Activated T-cell treated with anti-CD3 and anti-CD28 coated beads for 4 hours (primary cell): ENCODE measurements around the gene APOA1.

ENCODE experiments used
- DNase-seq: peaks from one replicate; pipeline ENCODE4 v3.0.0-alpha.2; 2020

APOA1 gene

DNA sequence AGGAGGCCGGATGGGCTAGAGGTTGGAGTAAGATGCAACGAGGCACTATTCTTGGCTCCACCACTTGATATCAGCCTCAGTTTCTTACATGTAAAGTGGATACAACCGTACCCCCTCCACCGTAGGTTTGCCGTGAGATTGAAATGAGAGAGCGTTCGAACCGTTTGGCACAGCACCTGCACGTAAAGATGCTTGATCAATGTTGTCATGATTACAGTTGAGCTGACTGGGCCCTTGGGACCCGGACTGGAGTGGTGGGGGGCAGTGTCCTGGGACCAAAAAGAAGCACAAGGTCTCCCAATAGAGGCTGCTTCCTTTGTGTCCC is 4.0 kb downstream of the APOA1 start:
- no peak for DNase-seq

DNA sequence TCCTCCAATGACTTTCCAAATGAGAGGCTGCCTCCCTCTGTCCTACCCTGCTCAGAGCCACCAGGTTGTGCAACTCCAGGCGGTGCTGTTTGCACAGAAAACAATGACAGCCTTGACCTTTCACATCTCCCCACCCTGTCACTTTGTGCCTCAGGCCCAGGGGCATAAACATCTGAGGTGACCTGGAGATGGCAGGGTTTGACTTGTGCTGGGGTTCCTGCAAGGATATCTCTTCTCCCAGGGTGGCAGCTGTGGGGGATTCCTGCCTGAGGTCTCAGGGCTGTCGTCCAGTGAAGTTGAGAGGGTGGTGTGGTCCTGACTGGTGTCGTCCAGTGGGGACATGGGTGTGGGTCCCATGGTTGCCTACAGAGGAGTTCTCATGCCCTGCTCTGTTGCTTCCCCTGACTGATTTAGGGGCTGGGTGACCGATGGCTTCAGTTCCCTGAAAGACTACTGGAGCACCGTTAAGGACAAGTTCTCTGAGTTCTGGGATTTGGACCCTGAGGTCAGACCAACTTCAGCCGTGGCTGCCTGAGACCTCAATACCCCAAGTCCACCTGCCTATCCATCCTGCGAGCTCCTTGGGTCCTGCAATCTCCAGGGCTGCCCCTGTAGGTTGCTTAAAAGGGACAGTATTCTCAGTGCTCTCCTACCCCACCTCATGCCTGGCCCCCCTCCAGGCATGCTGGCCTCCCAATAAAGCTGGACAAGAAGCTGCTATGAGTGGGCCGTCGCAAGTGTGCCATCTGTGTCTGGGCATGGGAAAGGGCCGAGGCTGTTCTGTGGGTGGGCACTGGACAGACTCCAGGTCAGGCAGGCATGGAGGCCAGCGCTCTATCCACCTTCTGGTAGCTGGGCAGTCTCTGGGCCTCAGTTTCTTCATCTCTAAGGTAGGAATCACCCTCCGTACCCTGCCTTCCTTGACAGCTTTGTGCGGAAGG is 4.8 kb downstream of the APOA1 start:
- DNase-seq, result no peak

DNA sequence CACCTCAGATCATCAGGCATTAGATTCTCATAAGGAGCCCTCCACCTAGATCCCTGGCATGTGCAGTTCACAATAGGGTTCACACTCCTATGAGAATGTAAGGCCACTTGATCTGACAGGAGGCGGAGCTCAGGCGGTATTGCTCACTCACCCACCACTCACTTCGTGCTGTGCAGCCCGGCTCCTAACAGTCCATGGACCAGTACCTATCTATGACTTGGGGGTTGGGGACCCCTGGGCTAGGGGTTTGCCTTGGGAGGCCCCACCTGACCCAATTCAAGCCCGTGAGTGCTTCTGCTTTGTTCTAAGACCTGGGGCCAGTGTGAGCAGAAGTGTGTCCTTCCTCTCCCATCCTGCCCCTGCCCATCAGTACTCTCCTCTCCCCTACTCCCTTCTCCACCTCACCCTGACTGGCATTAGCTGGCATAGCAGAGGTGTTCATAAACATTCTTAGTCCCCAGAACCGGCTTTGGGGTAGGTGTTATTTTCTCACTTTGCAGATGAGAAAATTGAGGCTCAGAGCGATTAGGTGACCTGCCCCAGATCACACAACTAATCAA is 5.6 kb downstream of the APOA1 start:
- no peak for DNase-seq

DNA sequence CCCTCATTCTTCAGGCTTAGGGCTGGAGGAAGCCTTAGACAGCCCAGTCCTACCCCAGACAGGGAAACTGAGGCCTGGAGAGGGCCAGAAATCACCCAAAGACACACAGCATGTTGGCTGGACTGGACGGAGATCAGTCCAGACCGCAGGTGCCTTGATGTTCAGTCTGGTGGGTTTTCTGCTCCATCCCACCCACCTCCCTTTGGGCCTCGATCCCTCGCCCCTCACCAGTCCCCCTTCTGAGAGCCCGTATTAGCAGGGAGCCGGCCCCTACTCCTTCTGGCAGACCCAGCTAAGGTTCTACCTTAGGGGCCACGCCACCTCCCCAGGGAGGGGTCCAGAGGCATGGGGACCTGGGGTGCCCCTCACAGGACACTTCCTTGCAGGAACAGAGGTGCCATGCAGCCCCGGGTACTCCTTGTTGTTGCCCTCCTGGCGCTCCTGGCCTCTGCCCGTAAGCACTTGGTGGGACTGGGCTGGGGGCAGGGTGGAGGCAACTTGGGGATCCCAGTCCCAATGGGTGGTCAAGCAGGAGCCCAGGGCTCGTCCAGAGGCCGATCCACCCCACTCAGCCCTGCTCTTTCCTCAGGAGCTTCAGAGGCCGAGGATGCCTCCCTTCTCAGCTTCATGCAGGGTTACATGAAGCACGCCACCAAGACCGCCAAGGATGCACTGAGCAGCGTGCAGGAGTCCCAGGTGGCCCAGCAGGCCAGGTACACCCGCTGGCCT is 7.1 kb downstream of the APOA1 start:
- no peak for DNase-seq

DNA sequence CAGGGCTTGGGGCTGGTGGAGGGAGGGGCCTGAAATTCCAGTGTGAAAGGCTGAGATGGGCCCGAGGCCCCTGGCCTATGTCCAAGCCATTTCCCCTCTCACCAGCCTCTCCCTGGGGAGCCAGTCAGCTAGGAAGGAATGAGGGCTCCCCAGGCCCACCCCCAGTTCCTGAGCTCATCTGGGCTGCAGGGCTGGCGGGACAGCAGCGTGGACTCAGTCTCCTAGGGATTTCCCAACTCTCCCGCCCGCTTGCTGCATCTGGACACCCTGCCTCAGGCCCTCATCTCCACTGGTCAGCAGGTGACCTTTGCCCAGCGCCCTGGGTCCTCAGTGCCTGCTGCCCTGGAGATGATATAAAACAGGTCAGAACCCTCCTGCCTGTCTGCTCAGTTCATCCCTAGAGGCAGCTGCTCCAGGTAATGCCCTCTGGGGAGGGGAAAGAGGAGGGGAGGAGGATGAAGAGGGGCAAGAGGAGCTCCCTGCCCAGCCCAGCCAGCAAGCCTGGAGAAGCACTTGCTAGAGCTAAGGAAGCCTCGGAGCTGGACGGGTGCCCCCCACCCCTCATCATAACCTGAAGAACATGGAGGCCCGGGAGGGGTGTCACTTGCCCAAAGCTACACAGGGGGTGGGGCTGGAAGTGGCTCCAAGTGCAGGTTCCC is 7.8 kb downstream of the APOA1 start, which contains the start of gene APOC3:
Gene APOC3 (plus strand): TSS at position 383 of the 659 bp plus-strand sequence. CDS start 676 bp downstream, outside the sequence.
- no peak for DNase-seq

DNA sequence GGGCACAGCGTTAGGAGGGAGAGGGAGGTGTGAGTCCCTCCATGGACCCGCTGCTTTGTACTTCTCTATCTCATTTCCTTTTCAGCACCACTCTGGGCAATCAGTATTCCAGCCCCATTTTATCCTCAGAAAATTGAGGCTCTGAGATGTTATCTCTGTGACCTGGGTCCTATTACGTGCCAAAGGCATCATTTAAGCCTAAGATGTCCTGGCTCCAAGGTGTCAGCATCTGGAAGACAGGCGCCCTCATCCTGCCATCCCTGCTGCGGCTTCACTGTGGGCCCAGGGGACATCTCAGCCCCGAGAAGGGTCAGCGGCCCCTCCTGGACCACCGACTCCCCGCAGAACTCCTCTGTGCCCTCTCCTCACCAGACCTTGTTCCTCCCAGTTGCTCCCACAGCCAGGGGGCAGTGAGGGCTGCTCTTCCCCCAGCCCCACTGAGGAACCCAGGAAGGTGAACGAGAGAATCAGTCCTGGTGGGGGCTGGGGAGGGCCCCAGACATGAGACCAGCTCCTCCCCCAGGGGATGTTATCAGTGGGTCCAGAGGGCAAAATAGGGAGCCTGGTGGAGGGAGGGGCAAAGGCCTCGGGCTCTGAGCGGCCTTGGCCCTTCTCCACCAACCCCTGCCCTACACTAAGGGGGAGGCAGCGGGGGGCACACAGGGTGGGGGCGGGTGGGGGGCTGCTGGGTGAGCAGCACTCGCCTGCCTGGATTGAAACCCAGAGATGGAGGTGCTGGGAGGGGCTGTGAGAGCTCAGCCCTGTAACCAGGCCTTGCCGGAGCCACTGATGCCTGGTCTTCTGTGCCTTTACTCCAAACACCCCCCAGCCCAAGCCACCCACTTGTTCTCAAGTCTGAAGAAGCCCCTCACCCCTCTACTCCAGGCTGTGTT is 8.5 kb downstream of the APOA1 start:
- DNase-seq, result no peak

DNA sequence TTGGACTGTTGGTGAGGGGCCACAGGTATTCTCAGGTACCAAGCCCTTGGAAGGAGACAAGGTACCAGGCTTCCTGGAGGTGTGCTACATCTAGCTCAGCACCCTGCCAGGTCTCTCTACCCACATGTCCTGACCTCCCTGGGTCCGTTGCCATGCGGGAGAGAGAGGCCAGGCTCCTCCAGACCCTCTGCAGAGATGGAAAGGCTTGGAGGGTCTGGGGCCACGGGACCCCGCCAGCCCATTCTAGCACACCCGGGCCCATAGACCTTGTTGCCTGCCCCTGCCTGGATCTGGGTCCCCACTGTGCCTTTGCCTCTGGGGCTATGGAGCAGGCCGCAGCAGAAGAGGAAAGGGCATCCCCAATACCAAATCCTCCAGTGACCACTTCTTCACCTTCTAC is 10.0 kb downstream of the APOA1 start:
- no peak for DNase-seq

DNA sequence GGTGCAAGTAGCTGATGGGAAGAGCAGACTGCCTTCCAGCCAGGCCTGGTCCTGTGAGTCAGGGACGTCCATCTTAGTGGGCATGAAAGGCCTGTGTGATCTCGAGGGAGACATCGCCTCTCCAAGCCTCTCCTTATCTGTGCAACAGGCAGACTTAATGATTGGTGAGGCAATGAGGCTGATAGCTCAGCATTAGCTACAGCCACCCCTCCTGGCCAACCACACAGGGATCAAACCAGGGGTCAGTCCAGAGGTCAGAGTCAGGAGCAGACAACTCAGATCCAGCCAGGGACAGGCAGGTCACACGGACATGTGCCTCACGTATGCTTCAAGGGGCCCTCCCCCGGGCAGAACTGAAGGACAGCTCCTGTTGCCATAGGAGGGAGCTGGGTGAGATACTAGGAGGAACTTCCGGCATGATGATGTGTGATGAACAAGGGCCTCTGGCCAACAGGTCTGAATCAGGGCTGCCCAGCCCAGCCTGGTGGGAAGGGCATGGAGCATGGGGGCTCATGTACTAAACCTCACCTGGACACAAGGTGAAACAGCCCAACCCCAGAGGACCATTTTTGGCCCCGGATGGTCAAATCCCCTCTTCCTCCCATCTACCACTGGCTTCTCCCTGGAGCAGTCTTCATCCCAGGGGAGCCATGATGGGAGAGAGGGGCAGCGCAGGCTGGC is 10.5 kb downstream of the APOA1 start:
- no peak for DNase-seq

DNA sequence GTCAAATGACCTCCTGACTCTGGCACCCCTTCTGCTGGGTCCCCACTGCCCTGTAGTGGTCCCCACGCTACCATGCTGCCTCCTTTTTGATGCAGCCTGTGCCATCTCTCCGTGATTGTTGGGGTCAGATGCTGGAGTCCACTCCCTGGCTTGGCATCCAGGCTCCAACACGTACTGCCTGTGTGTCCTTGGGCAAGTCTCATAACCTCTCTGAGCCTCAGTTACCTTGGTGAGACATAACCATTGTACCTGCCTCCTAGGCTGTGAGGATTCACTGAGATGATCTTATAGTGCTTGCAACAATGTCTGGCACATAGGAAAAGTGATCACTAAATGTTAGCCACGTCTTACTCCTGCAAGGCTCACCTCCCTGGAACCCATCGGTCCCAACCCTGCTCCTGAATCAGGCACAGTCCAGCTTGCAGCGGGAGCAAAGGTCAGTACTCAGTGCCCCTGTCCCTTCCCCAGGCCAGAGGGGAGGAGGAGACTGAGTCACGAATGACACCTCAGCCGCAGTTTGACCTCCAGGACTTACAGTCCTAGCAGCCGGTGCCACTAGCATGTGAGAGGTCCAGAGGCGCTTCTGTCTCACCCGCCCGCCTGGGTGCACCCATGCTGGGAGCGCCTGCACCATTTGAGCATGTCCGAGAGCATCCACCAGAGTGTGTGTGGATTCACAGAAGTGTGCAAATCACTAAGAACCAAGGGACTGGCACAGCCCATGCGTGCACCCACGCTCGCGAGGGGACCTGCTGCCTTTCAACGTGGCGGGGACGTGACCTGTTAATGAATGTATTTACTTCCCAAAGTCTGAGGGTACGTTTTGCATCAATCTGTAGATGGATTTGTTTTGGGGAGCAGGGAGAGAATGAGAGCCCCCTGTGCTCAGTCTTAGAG is 11.3 kb downstream of the APOA1 start:
- no peak for DNase-seq

DNA sequence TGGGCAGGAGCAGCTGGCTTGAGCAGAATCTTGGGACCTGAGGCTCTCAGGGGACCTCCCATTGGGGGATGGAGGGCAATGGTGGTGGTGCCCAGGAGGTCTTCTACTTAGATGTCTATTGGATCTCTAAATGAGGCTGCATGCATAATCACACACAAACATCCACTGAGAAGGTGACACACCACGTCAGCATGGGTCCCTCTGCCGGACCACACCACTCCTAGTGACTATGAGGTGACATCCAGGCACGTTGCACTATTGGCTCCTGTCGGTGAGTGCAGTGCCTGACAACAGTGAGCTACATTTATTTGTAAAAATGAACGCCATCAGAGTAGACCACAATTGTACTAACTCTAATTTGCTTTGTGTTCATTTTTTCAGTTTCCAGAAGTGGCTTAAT is 12.0 kb downstream of the APOA1 start:
- no peak for DNase-seq

DNA sequence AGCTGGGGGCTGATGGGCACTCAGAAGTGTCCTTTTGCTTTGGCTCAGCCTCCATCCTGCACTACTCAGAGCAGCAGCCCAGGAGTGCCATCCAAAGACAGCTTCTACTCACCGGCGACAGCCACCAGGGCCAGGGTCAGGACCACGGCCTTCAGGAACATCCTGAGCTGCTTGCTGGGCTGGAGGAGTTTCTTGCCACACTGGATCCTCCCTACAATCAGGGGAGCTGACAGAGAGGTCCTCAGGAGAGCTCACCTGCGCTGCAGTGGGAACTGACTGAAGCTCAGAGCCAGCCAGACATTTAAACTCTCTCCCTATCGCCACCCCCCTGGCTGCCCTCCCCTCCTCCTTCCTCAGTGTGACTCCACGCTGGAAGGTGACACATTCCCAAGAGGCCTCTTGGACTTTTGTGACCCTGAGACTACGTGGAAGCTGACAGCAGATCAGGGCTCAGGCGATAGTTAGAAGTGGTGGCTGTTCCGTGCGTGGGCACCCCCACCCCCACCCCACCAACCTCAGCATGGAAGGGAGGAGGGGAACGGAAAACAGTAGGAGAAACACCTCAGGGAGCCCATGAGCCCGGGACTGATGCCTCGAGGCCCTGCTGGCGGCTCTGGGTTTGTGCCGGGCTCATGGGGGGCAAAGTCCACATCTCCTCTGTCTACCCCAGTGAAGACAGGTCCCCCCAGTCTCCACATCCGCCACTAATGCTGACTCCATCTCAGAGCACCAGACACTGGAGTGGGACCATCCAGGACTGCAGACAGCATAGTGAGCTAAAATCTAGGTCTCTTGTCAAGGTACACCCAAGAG is 14.2 kb downstream of the APOA1 start, which contains the start of gene APOA4:
Gene APOA4 (minus strand): TSS at position 274 of the 813 bp plus-strand sequence. CDS start 113 bp downstream, at position 161.
- DNase-seq, result no peak

DNA sequence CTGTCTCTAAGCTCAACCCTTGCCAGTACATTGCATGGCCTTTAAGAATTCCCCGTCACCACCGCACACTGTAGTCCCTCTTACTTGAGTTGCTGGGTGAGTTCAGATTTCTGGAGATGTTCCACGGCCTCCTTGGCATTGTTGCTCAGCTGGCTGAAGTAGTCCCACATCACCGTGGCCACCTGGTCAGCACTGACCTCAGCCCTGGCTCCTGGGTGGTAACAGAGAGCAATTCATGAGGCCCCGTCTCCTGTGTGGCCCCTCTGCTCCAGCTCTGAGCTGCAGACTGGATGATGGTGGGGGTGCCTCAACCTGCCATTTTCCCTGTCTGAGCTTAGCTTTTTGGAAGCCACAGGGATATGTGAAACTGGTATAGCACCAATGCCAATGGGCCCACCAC is 14.8 kb downstream of the APOA1 start:
- no peak for DNase-seq

DNA sequence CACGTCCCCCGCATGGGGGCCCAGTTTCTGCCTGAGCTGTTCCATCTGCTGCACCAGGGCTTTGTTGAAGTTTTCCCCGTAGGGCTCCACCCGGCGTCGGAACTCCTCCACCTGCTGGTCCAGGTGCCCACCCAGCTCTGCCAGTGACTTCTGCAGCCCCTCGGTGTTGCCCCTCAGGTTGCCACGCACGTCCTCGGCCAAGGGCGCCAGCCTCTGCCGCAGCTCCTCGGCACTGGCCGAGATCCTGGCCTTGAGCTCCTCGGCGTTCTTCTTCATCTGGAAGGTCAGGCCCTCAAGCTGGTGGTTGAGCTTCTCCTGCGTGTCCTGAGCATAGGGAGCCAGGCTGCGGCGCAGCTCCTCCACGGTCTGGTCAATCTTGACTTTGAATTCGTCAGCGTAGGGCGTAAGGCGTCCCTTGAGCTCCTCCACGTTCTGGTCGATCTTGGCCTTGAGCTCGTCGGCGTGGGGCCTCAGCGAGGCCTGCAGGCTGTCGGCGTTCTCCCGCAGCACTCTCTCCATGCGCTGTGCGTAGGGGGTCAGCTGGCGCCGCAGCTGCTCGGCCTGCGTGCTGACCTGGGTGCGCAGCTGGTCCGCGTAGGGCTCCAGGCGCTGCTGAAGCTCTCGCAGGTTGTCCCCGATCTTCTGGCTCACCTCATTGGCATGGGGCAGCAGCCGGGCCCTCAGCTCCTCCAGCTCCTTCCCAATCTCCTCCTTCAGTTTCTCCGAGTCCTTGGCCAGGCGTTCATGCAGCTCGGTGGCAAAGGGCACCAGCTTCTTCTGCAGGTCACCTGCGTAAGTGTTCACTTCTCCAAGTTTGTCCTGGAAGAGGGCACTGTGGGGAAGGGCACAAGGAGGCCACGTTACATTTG is 16.1 kb downstream of the APOA1 start:
- DNase-seq, result no peak

DNA sequence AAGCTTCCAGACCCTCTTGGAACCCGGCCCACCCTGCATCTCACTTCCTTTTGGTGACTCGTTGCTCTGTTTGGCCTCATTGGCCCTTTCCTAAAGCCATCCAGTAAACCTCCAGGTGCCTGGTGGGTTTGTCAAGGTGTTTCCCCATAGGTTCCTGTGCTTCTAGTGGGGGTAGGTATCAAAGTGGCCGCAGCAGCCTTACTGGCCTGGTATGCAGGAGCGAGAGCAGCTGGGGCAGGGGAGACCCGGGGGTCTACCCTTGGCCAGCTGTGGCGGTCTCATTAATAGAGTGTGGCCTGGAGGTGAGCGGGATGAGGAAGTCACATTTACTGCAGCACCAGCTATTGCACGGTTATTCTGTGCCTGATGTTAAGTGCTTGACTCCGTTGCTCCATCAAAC is 18.4 kb downstream of the APOA1 start:
- DNase-seq, result no peak

DNA sequence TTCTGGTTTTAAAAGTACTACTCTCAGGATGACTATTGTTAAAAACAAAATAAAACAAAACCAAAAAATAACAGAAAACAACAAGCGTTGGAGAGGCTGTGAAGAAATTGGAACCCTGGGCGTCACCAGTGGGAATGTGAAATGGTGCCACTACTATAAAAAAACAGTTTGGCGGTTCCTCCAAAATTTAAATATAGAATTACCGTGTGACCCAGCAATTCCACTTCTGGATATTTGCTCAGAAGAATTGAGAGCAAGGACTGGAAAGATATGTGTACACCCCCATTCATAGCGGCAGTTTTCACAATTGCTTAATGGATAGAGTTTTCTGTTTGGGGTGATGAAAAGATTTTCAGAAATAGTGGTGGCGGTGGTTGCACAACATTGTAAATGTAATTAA is 22.9 kb downstream of the APOA1 start:
- no peak for DNase-seq

DNA sequence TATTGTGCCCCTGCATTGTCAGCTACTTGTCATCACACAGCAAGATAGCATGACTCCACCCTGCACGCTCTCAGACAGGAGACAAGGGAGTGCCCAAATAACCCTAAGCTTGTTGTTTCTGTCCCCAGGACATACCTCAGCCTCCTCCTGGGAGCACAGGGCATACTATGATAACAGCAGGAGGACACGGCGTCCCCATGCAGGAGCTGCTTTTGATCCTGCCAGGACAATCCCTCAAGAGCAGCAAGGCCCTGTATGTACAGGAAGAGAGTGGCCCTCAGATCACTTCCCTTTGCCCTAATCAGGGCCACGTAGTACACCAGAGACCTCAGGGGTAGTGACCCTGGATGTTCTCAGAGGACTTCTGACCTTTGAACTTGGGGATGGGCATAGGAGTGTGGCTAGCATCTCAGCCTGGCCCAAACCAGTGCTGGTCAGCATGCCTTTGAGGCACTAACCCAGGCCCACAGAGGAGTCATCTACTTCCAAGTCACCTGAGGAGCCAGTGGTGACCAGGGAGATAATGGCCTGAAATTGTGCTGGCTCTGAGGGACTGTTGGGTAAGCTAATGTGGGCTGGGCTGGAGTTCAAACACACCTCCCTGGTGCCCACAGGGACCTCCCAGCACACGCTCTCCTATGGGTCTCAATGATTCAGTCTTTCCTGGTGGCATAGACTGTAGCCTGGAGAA is 23.5 kb downstream of the APOA1 start:
- DNase-seq, result no peak

DNA sequence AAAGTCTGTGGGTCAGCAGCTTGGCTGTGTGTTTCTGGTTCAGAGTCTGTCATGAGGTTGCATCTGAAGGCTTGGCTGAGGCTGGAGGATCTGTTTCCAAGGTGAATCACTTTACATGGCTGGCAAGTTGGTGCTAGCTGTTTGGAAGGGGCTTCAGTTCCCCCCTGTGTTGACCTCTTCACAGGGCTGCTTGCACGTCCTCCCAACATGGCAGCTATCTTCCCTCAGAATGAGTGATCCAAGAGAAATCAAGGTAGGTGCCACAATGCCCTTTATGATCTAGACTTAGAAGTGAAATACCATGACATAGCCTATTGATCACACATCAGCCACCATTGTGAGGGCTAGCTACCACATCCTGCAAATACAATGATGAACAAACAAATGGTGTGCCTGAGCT is 24.3 kb downstream of the APOA1 start:
- no peak for DNase-seq

DNA sequence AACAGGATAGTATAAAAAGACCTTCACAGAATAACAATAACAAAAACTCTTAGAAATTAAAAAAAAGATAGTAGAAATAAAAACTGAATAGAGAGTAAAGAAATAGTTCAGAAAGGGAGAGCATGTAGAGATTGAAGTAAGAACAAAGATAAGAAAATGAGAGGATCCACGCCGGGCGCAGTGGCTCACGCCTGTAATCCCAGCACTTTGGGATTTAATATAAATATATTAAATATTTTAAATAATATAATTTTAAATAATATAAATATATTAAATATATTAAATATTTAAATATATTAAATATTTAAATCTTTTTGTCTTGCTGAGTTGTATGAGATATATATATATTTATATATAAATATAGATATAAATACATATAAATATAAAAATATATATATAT is 25.3 kb downstream of the APOA1 start:
- no peak for DNase-seq
